Fibroblast of mammary gland (primary cell): ENCODE data around the gene MAP3K4.
A peak's percentile ranks its signal among the peaks of the same experiment; 100 is the strongest.

Experiments
- DNase-seq: peaks from one replicate; pipeline ENCODE4 v3.0.0-alpha.2; 2010; ENCODE audit warnings: low read depth
- H3K4me3 ChIP-seq: 2 replicates; pipeline ENCODE4 v1.5.1; 2011; ENCODE audit warnings: low read depth, mild to moderate bottlenecking, low read length, moderate library complexity; ENCODE audit not compliant: control insufficient read depth
- CTCF ChIP-seq: conservative IDR thresholded peaks from 2 replicates; pipeline ENCODE4 v1.5.1; 2011; ENCODE audit warnings: low read depth, low read length, inconsistent platforms; ENCODE audit not compliant: control insufficient read depth, insufficient read depth

MAP3K4 gene

GRCh38 chr6:161125591-161125990 lies 134.0 kb downstream of the MAP3K4 start:
- H3K4me3 ChIP-seq = no peak overlapping the region
- TF ChIP-seq CTCF = no peak

GRCh38 chr6:161127071-161127740 lies 135.6 kb downstream of the MAP3K4 start:
- no peak for DNase-seq
- no peak overlapping the region for H3K4me3 ChIP-seq
- no peak for TF ChIP-seq CTCF

More at GRCh38 chr6:161125591-161125990, 134.0 kb downstream of the MAP3K4 start:
- DNase-seq = no peak

- DNase-seq = no peak
These were observed 136.7 kb downstream of the MAP3K4 start for GRCh38 chr6:161128230-161128629.

GRCh38 chr6:161128680-161129196 lies 137.2 kb downstream of the MAP3K4 start:
- no peak for TF ChIP-seq CTCF
- peak; percentile 89 for DNase-seq
- no peak overlapping the region for H3K4me3 ChIP-seq

More at GRCh38 chr6:161128230-161128629, 136.7 kb downstream of the MAP3K4 start:
- H3K4me3 ChIP-seq = no peak overlapping the region
- no peak for TF ChIP-seq CTCF

- TF ChIP-seq CTCF = no peak
- H3K4me3 ChIP-seq = no peak overlapping the region
- DNase-seq = no peak
These were observed 139.0 kb downstream of the MAP3K4 start for GRCh38 chr6:161130541-161130940.

GRCh38 chr6:161130967-161131766 lies 139.6 kb downstream of the MAP3K4 start:
- DNase-seq = no peak
- no peak for TF ChIP-seq CTCF

More at GRCh38 chr6:161130967-161131766, 139.6 kb downstream of the MAP3K4 start:
- H3K4me3 ChIP-seq = no peak overlapping the region
